Peyer's patch (tissue), 4 donors: Measurements from ENCODE around the gene VAV2.

ENCODE experiments used
- CTCF ChIP-seq, 6 experiments: fragments of 450-650 bp in 4 of 6; fragments of 200-600 bp in 2 of 6; sonication (generic) in 1 of 6; IDR thresholded peaks; one replicate each; pipeline ENCODE4 v1.5.1; 2017 to 2019; ENCODE audit warnings: antibody characterized with exemption in 6 of 6, mild to moderate bottlenecking in 3 of 6, moderate library complexity in 1 of 6
- POLR2A ChIP-seq, 2 donors: fragments of 450-650 bp; IDR thresholded peaks; one replicate each; pipeline ENCODE4 v1.5.1; 2017; ENCODE audit warnings: antibody characterized with exemption in 2 of 2, mild to moderate bottlenecking in 2 of 2, moderate library complexity in 2 of 2

DNA sequence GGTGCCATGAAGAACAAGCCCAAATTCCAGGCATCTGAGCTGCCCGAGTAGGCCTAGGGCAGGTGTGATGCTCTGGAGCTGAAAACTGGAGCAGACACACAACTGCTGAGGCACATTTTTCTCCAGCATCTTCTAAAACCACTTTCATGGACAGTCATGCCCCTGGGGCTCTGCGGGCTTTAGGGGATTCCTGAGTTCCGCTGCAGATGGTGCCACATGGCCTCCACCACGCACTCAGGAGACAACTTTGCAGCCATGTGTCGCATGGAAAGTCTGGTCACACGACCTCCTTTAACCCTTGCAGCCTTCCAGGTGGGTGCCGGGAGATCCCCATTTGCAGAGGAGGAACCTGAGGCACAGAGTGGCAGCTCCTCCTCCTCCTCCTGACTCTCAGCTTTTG lies 141.2 kb downstream of the VAV2 start:
- TF ChIP-seq CTCF (IDR thresholded peaks at IDR 0.05) (no peak), POLR2A (IDR thresholded peaks at IDR 0.05) (no peak)
